ENCODE results near the gene GLOD4.

Gene GLOD4

GRCh38 chr17:725084-725483 lies 57.0 kb downstream of the GLOD4 start:
- Histone ChIP-seq H3K4me1 (ENCODE audit: insufficient read depth, low read length, severe bottlenecking) (no peaks in the 10 kb centered on the region), H3K4me3 (ENCODE audit: low read depth, low read length, poor library complexity, severe bottlenecking) (no peak overlapping the region), H3K36me3 (ENCODE audit: insufficient read depth, low read length) (no peaks in the 10 kb centered on the region; the same call in 1 of the 2 replicates), H3F3A (ENCODE audit: insufficient read depth, low read length) (no peaks in the 10 kb centered on the region), H3K79me2 (ENCODE audit: insufficient read depth, low read length) (no peaks in the 10 kb centered on the region), H3K4me2 (ENCODE audit: low read length) (no peak overlapping the region), H3K9ac (ENCODE audit: low read length) (no peak overlapping the region), H4K20me1 (ENCODE audit: insufficient read depth, low read length) (no peaks in the 10 kb centered on the region), H3K27me3 (ENCODE audit: insufficient read depth, low read length) (peaks cover 5% of the 10 kb centered on the region; the same call in 1 of the 2 replicates), H3K9me2 (ENCODE audit: low read depth, low read length) (no peaks in the 10 kb centered on the region), H2AFZ (ENCODE audit: low read length) (no peak overlapping the region), H3K9me3 (ENCODE audit: low read length) (no peaks in the 10 kb centered on the region), H3K27ac (ENCODE audit: low read depth, low read length, poor library complexity, severe bottlenecking) (no peak overlapping the region)
- TF ChIP-seq CTCF (IDR thresholded peaks at IDR 0.05; ENCODE audit: low read length) (no peak), EZH2 (IDR thresholded peaks at IDR 0.05; ENCODE audit: borderline replicate concordance, low read length) (no peak)

- H4K20me1 ChIP-seq (ENCODE audit: insufficient read depth, low read length) = no peaks in the 10 kb centered on the region
- H3K4me3 ChIP-seq (ENCODE audit: low read depth, low read length, poor library complexity, severe bottlenecking) = no peak overlapping the region
- H3K27ac ChIP-seq (ENCODE audit: low read depth, low read length, poor library complexity, severe bottlenecking) = no peak overlapping the region
- H3K79me2 ChIP-seq (ENCODE audit: insufficient read depth, low read length) = no peaks in the 10 kb centered on the region
- no peak overlapping the region for H3K9ac ChIP-seq (ENCODE audit: low read length)
- no peaks in the 10 kb centered on the region for H3K9me3 ChIP-seq (ENCODE audit: low read length)
- no peaks in the 10 kb centered on the region for H3F3A ChIP-seq (ENCODE audit: insufficient read depth, low read length)
- H3K4me2 ChIP-seq (ENCODE audit: low read length) = no peak overlapping the region
- H3K36me3 ChIP-seq (ENCODE audit: insufficient read depth, low read length) = no peaks in the 10 kb centered on the region; the same call in 1 of the 2 replicates
- H3K9me2 ChIP-seq (ENCODE audit: low read depth, low read length) = no peaks in the 10 kb centered on the region
- no peak overlapping the region for H2AFZ ChIP-seq (ENCODE audit: low read length)
- no peak for TF ChIP-seq CTCF (IDR thresholded peaks at IDR 0.05; ENCODE audit: low read length)
- no peak for TF ChIP-seq EZH2 (IDR thresholded peaks at IDR 0.05; ENCODE audit: borderline replicate concordance, low read length)
- H3K4me1 ChIP-seq (ENCODE audit: insufficient read depth, low read length, severe bottlenecking) = no peaks in the 10 kb centered on the region
- no peaks in the 10 kb centered on the region for H3K27me3 ChIP-seq (ENCODE audit: insufficient read depth, low read length)
Measured at GRCh38 chr17:721540-721937, 60.5 kb downstream of the GLOD4 start.

- Histone ChIP-seq H3K27me3 (ENCODE audit: insufficient read depth, low read length) (no peaks in the 10 kb centered on the region), H3K9ac (ENCODE audit: low read length) (no peak overlapping the region), H2AFZ (ENCODE audit: low read length) (no peak overlapping the region), H3K9me3 (ENCODE audit: low read length) (no peaks in the 10 kb centered on the region), H3K79me2 (ENCODE audit: insufficient read depth, low read length) (no peaks in the 10 kb centered on the region), H3K4me3 (ENCODE audit: low read depth, low read length, poor library complexity, severe bottlenecking) (no peak overlapping the region), H3K4me2 (ENCODE audit: low read length) (no peak overlapping the region), H4K20me1 (ENCODE audit: insufficient read depth, low read length) (no peaks in the 10 kb centered on the region), H3K4me1 (ENCODE audit: insufficient read depth, low read length, severe bottlenecking) (no peaks in the 10 kb centered on the region), H3K9me2 (ENCODE audit: low read depth, low read length) (no peaks in the 10 kb centered on the region), H3K36me3 (ENCODE audit: insufficient read depth, low read length) (no peaks in the 10 kb centered on the region; the same call in 1 of the 2 replicates), H3K27ac (ENCODE audit: low read depth, low read length, poor library complexity, severe bottlenecking) (no peak overlapping the region), H3F3A (ENCODE audit: insufficient read depth, low read length) (no peaks in the 10 kb centered on the region)
- TF ChIP-seq CTCF (IDR thresholded peaks at IDR 0.05; ENCODE audit: low read length) (no peak), EZH2 (IDR thresholded peaks at IDR 0.05; ENCODE audit: borderline replicate concordance, low read length) (no peak)
Measured at GRCh38 chr17:720706-721539, 61.2 kb downstream of the GLOD4 start.

Data from OCI-LY1 (cell line).